HFFc6 (cell line): ENCODE measurements around the gene PRICKLE2. TPM values are rescaled to one million over a fixed set of nuclear protein-coding genes. Genes with fewer than 3 reads are reported as not detected.

ENCODE experiments used
- DNase-seq: peaks from one replicate; pipeline ENCODE4 v3.0.0-alpha.2; 2018
- H3K27ac Mint-ChIP-seq: 2 replicates; pipeline ENCODE4 v1.8.0; 2020; ENCODE audit warnings: mild to moderate bottlenecking, mixed read lengths
- H3K27me3 Mint-ChIP-seq: 2 replicates; pipeline ENCODE4 v1.8.0; 2021; ENCODE audit warnings: mild to moderate bottlenecking, moderate library complexity, mixed read lengths; ENCODE audit not compliant: insufficient read depth
- H3K36me3 Mint-ChIP-seq: 2 replicates; pipeline ENCODE4 v1.8.0; 2021; ENCODE audit warnings: low read depth, mixed read lengths
- H3K4me1 Mint-ChIP-seq: 2 replicates; pipeline ENCODE4 v1.8.0; 2020; ENCODE audit warnings: low read depth, mixed read lengths
- H3K4me3 Mint-ChIP-seq: 2 replicates; pipeline ENCODE4 v1.8.0; 2020; ENCODE audit warnings: mild to moderate bottlenecking, moderate library complexity, mixed read lengths
- H3K9me3 Mint-ChIP-seq: 2 replicates; pipeline ENCODE4 v1.8.0; 2020; ENCODE audit warnings: mild to moderate bottlenecking, mixed read lengths
- total RNA-seq, 6 experiments: library from RNA; stranded (reverse); fragmentation: NEBNext Ultra II Directional; extraction: Animal tissue kit (Norgen Biotek cat#: 25700); gene quantifications; 2 replicates in 1 of 6; 3 replicates in 5 of 6; pipeline ENCODE4 v1.2.3, GENCODE V29; 2021
- TF ChIP-seq, protein P1 (sequence below): fragments of 200-600 bp; sonication (generic); IDR thresholded peaks from 2 replicates; pipeline ENCODE4 v1.5.0; 2021; ENCODE audit warnings: antibody characterized with exemption, mild to moderate bottlenecking

The PRICKLE2 gene
- total RNA-seq, 6 experiments from 2014 or later = 14.0 to 21.7 (median 18.4) TPM

DNA sequence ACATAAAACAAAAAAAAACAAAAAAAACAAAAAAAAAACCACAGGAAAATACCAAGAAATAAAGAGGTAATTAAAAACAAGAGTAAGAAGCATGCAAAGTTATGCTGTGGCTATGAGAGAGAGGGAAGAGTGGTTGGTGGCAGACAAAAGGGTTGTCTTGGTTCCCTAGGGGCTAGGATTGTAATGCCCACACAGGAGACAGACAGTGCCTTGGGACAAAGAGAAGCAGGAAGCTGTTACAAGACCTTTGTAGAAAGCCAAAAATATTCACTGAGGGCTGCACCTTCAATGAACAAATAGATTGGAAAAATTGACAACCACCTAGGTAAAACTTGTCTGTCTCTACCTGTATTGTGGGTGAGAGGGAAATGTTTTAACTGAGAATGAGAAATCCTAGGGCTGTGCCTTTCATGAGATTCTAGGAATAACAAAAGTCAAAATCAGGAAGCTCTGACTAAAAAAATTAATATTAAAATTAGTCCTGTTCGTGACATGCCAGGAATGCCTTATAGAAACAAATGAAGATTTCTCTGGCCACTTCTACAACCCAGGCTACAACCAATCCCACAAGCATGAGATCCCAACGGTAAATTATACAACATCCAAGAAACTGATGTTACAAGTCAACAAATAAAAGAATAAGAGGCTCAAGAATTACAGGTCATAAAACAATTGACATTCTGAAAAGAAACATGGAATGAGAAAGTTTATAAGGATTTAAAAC lies 45.0 kb upstream of the PRICKLE2 start:
- Mint-ChIP-seq H3K4me1 (peaks cover 31% of the 10 kb centered on the region), H3K4me3 (no peak overlapping the region), H3K9me3 (peaks cover 17% of the 10 kb centered on the region), H3K36me3 (peaks cover 18% of the 10 kb centered on the region), H3K27me3 (peaks cover 2% of the 10 kb centered on the region; the same call in 1 of the 2 replicates), H3K27ac (no peak overlapping the region)
- TF ChIP-seq, protein P1, sequence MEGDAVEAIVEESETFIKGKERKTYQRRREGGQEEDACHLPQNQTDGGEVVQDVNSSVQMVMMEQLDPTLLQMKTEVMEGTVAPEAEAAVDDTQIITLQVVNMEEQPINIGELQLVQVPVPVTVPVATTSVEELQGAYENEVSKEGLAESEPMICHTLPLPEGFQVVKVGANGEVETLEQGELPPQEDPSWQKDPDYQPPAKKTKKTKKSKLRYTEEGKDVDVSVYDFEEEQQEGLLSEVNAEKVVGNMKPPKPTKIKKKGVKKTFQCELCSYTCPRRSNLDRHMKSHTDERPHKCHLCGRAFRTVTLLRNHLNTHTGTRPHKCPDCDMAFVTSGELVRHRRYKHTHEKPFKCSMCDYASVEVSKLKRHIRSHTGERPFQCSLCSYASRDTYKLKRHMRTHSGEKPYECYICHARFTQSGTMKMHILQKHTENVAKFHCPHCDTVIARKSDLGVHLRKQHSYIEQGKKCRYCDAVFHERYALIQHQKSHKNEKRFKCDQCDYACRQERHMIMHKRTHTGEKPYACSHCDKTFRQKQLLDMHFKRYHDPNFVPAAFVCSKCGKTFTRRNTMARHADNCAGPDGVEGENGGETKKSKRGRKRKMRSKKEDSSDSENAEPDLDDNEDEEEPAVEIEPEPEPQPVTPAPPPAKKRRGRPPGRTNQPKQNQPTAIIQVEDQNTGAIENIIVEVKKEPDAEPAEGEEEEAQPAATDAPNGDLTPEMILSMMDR = no peak
- DNase-seq = no peak

DNA sequence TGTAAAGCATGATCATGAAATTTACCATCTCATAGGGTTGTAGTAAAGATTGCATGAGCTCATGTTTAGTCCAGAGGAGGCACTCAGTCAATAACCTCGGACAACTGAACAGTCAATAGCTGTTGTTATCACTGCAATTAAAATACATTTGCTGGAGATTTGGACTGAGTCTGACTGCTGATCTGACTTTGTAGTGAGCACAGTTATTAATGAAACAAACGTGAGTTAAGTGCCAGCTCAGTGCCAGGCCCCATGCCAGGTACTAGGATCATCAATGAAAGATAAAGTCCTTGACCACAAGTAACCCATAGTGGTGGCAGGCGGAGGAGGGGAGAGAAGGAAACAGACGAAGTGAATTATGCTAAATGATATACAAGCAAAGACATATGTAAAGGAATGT lies 43.7 kb upstream of the PRICKLE2 start:
- Mint-ChIP-seq H3K4me3 (no peak overlapping the region), H3K27me3 (peaks cover 2% of the 10 kb centered on the region; the same call in 1 of the 2 replicates), H3K4me1 (peaks cover 45% of the 10 kb centered on the region), H3K27ac (no peak overlapping the region), H3K9me3 (peaks cover 17% of the 10 kb centered on the region), H3K36me3 (peaks cover 18% of the 10 kb centered on the region)
- DNase-seq = no peak
- TF ChIP-seq, protein P1 = no peak

DNA sequence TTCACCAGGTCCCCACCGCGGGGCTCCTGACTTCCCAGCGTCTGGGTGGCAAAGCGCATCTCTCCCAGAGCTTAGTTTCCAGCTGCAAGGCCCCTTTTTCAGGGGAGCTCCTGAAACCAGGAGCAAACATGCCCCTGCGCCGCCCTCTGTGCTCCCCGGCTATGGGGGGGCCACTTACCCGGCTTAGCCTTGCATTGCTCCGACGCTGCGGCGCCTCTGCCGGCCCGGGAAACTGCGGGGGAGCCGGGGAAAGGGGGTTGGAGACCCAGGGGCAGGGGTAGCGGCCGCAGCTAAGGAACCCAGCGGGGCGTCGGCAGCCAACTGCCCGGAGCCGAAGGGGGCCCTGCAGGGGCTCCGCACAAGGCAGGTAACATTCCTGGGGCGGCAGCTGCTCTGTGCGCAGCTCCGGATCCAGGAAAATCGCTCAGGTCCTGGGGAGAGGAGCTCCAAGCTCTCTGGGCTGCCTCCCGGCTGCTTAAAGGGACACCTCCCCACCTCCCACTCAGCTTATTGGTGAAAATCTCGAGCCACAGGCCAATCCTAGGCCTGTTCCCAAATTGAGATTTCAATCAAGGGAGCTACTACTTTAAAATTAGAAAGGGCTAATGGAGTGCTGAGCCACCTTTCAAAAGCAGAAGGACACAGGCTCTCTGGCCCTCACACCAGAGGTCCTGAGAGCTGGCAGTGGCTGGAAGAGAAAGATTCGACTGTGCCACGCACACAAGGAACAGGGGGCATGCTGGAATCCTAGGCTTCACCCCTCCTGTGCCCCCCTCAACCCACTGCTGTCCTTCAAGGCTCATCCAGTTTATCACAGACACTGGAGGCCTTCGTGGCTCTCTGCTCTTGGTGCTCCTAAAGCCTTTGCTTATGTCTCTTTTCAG lies 42.7 kb upstream of the PRICKLE2 start:
- peaks cover 55% of the 10 kb centered on the region for H3K4me1 Mint-ChIP-seq
- DNase-seq = peak; percentile 58
- TF ChIP-seq, protein P1 = no peak; the same call in 1 of the 2 replicates
- no peaks in the 10 kb centered on the region; the same call in 1 of the 2 replicates for H3K27me3 Mint-ChIP-seq
- H3K9me3 Mint-ChIP-seq = peaks cover 17% of the 10 kb centered on the region
- peaks cover 18% of the 10 kb centered on the region for H3K36me3 Mint-ChIP-seq
- peak overlapping the region; percentile 92 for H3K4me3 Mint-ChIP-seq
- peak overlapping the region; percentile 83 for H3K27ac Mint-ChIP-seq

DNA sequence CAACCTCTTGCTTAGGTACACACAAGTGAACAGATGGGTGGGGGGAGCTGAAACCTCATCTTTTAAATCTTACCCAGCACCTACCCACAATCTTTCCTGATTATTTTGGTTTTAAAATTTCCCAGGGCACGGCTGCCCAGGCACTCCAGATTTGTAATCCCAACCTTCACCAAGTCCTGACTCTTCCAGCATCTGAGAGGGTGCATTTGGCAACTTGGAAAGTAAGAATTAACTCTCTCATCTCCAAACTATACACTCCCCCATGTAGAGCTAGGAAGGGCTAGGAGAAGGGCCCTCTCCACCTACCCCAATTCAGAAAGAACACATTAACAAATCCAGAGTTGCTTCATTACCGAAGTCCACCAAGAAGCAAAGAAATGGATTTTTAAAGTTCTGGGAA lies 41.7 kb upstream of the PRICKLE2 start:
- TF ChIP-seq, protein P1 = no peak
- no peaks in the 10 kb centered on the region; the same call in 1 of the 2 replicates for H3K27me3 Mint-ChIP-seq
- DNase-seq = no peak
- peaks cover 23% of the 10 kb centered on the region for H3K36me3 Mint-ChIP-seq
- peaks cover 17% of the 10 kb centered on the region for H3K9me3 Mint-ChIP-seq
- H3K4me3 Mint-ChIP-seq = peak overlapping the region; percentile 92
- peak overlapping the region; percentile 83 for H3K27ac Mint-ChIP-seq
- H3K4me1 Mint-ChIP-seq = peaks cover 61% of the 10 kb centered on the region

DNA sequence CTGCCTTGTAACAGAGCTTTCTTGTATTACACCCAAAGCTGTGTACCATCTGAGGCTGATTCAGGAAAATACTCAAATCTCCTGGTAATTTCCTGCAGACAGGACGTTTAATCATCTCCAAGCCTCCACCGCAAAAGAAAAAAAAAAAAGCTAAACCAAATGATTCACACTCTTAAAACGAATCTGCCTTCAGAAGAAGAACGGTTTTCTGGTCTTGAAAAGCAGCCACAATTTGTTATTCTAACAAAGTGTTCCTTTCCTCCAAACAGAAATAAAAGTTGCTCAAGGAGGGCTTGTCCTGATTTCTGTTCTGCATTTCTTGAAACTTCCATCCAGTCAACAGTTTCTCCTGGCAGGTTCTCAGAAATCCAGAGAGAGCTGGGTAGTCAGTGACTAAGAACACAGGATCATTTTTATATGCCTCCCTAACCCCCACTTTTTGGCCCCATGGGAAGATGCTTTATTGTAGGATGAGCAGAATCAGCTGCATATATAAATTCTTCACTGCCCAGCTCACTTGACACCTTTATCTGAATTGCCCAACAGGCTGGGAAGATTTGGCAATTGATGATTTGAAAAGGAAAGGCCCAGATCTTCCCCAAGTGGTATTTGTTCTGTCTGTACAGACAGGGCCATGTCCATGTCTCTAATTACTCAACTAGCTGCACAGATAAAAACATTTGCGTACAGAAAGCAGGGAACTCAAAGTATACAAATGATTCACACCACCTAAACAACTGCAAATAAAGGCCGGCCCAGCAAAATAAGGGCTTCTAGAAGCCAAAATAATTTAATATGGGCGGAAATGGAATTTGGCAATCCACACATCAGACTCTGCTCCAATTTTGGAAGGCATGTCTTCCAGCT lies 41.0 kb upstream of the PRICKLE2 start:
- H3K4me1 Mint-ChIP-seq = peaks cover 66% of the 10 kb centered on the region

More for the DNA sequence above, 41.0 kb upstream of the PRICKLE2 start:
- peaks cover 24% of the 10 kb centered on the region for H3K36me3 Mint-ChIP-seq
- H3K27me3 Mint-ChIP-seq = no peaks in the 10 kb centered on the region; the same call in 1 of the 2 replicates
- H3K4me3 Mint-ChIP-seq = peak overlapping the region; percentile 92
- peak; percentile 90 for DNase-seq
- TF ChIP-seq, protein P1 = no peak
- peaks cover 14% of the 10 kb centered on the region for H3K9me3 Mint-ChIP-seq
- peak overlapping the region; percentile 83 for H3K27ac Mint-ChIP-seq
